Stomach smooth muscle (tissue), 2 donors: Measurements from ENCODE around the gene ARMC8.

Experiments
- H3K27ac ChIP-seq: one replicate; pipeline ENCODE4 v1.7.0; 2013; ENCODE audit warnings: mild to moderate bottlenecking, low read length, inconsistent platforms
- H3K27me3 ChIP-seq, 2 donors: one replicate each; pipeline ENCODE4 v1.7.0; 2013; ENCODE audit warnings: low read length in 2 of 2; ENCODE audit not compliant: insufficient read depth in 2 of 2, control insufficient read depth in 1 of 2
- H3K36me3 ChIP-seq, 2 donors: one replicate each; pipeline ENCODE4 v1.7.0; 2013; ENCODE audit warnings: low read length in 2 of 2; ENCODE audit not compliant: control insufficient read depth in 2 of 2, insufficient read depth in 2 of 2
- H3K4me1 ChIP-seq: one replicate; pipeline ENCODE4 v1.7.0; 2013; ENCODE audit warnings: low read length; ENCODE audit not compliant: control insufficient read depth, insufficient read depth
- H3K4me3 ChIP-seq, 2 donors: one replicate each; pipeline ENCODE4 v1.7.0; 2013; ENCODE audit warnings: low read length in 2 of 2
- H3K9ac ChIP-seq, 2 donors: one replicate each; pipeline ENCODE4 v1.7.0; 2013; ENCODE audit warnings: low read length in 2 of 2, mild to moderate bottlenecking in 1 of 2
- H3K9me3 ChIP-seq, 2 donors: one replicate each; pipeline ENCODE4 v1.7.0; 2013; ENCODE audit warnings: low read length in 2 of 2; ENCODE audit not compliant: control insufficient read depth in 2 of 2
- donor health status: healthy.
- donor health status: Pancreatic carcinoma.

ARMC8 gene

DNA sequence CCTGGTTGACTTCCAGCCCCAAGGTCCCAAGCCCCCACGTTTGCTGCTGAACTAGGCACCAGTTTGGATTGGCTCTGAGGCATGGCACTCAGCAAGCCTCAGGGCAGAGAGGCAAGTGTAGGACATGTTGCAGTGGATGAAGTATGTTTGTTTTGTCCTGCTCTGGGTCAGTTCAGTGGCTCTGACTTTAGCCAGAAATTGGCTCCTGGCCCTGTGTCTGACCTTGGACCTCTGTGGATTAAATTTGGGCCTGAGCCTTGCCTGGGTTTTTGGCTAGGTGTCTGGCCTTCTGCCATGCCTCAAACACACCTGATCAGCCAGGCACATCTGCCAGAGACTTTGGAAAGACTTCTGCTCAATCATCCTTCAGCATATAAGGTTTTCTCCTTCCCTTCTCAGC, 157.7 kb downstream of the ARMC8 start:
- Histone ChIP-seq H3K4me3 (no peak overlapping the region), H3K4me1 (peaks cover 7% of the 10 kb centered on the region), H3K27ac (no peak overlapping the region)

More for the DNA sequence above, 157.7 kb downstream of the ARMC8 start:
- no peak overlapping the region for H3K9ac ChIP-seq
- H3K27me3 ChIP-seq, result no peaks in the 10 kb centered on the region
- H3K36me3 ChIP-seq, result no peaks in the 10 kb centered on the region
- no peaks in the 10 kb centered on the region for H3K9me3 ChIP-seq
